HepG2 (cell line): Measurements from ENCODE around the gene RBBP6. TPM values are rescaled to one million over a fixed set of nuclear protein-coding genes. Genes with fewer than 3 reads are reported as not detected.
A peak's percentile ranks its signal among the peaks of the same experiment; 100 is the strongest.

Experiments
- ATRX ChIP-seq: sonication (generic); formaldehyde crosslinking; IDR thresholded peaks from 2 replicates; pipeline ENCODE4 v1.4.0; 2020; ENCODE audit warnings: missing genetic modification reagents, borderline replicate concordance
- BCL6 ChIP-seq: IDR thresholded peaks from 2 replicates; pipeline ENCODE4 v1.6.1; 2016; ENCODE audit warnings: missing genetic modification reagents, missing compliant biosample characterization
- CCDC6 ChIP-seq: sonication (generic); formaldehyde crosslinking; IDR thresholded peaks from 2 replicates; pipeline ENCODE4 v1.8.1; 2022; ENCODE audit warnings: mild to moderate bottlenecking, missing genetic modification reagents, moderate library complexity
- HNRNPH1 ChIP-seq: fragments of 200-400 bp; formaldehyde crosslinking; optimal IDR thresholded peaks from 2 replicates; pipeline ENCODE3; 2017; ENCODE audit warnings: mild to moderate bottlenecking, low read depth, low read length
- MIER3 ChIP-seq: IDR thresholded peaks from 2 replicates; pipeline ENCODE4 v1.6.1; 2016; ENCODE audit warnings: missing compliant biosample characterization, borderline replicate concordance
- RFXAP ChIP-seq: sonication (generic); formaldehyde crosslinking; IDR thresholded peaks from 2 replicates; pipeline ENCODE4 v1.4.0; 2020; ENCODE audit warnings: missing genetic modification reagents, borderline replicate concordance
- SMARCC2 ChIP-seq: fragments of 450-650 bp; IDR thresholded peaks from 2 replicates; pipeline ENCODE4 v1.6.1; 2017; ENCODE audit warnings: antibody characterized with exemption, mild to moderate bottlenecking
- SMC3 ChIP-seq: IDR thresholded peaks from 2 replicates; pipeline ENCODE4 v1.6.1; 2011; ENCODE audit warnings: low read length, improper control_type of control experiment
- TIGD3 ChIP-seq: sonication (generic); formaldehyde crosslinking; IDR thresholded peaks from 2 replicates; pipeline ENCODE4 v1.5.1; 2020; ENCODE audit warnings: mild to moderate bottlenecking, missing genetic modification reagents, borderline replicate concordance
- ZFP1 ChIP-seq: IDR thresholded peaks from 2 replicates; pipeline ENCODE4 v1.6.1; 2016
- ZNF17 ChIP-seq: sonication (generic); formaldehyde crosslinking; IDR thresholded peaks from 2 replicates; pipeline ENCODE4 v1.5.0; 2020; ENCODE audit warnings: mild to moderate bottlenecking, missing genetic modification reagents
- ZNF431 ChIP-seq: sonication (generic); formaldehyde crosslinking; IDR thresholded peaks from 2 replicates; pipeline ENCODE4 v1.9.0; 2022; ENCODE audit warnings: missing genetic modification reagents, low read depth, mild to moderate bottlenecking, borderline replicate concordance
- ZNF468 ChIP-seq: sonication (generic); formaldehyde crosslinking; IDR thresholded peaks from 2 replicates; pipeline ENCODE4 v1.8.0; 2022; ENCODE audit warnings: mild to moderate bottlenecking, moderate library complexity, missing genetic modification reagents
- ZNF772 ChIP-seq: sonication (generic); formaldehyde crosslinking; IDR thresholded peaks from 2 replicates; pipeline ENCODE4 v1.5.0; 2020; ENCODE audit warnings: mild to moderate bottlenecking, missing genetic modification reagents
- ZNF792 ChIP-seq: IDR thresholded peaks from 2 replicates; pipeline ENCODE4 v1.6.1; 2016
- polyA plus RNA-seq, 8 experiments: library from polyadenylated mRNA; depleted of rRNA in 3 of 8; stranded (reverse) in 7 of 8; unstranded in 1 of 8; fragments of >200 nt; fragmentation: Illumina TruSeq in 4 of 8; extraction: Trizol in 4 of 8; gene quantifications; 2 replicates each; pipeline versions ENCODE4 v1.2.1 to v1.2.3, GENCODE V29; 2011 to 2016; ENCODE audit warnings: low read depth in 4 of 8, missing spikeins in 1 of 8, mixed read lengths in 1 of 8; ENCODE audit not compliant: insufficient read depth in 1 of 8
- total RNA-seq, 5 experiments: library from RNA; depleted of rRNA; stranded (reverse); fragments of >200 nt; fragmentation: Illumina TruSeq; extraction: Trizol; gene quantifications; 2 replicates each; pipeline ENCODE4 v1.2.3, GENCODE V29; 2016; ENCODE audit warnings: low read depth in 1 of 5
- TF ChIP-seq, protein P1 (sequence below): IDR thresholded peaks from 2 replicates; pipeline ENCODE4 v1.4.0; 2020; ENCODE audit warnings: mild to moderate bottlenecking, missing genetic modification reagents
- TF ChIP-seq, protein P2 (sequence below): sonication (generic); IDR thresholded peaks from 2 replicates; pipeline ENCODE4 v1.6.1; 2016; ENCODE audit warnings: low read depth, borderline replicate concordance
- TF ChIP-seq, protein P3 (sequence below): sonication (generic); formaldehyde crosslinking; IDR thresholded peaks from 2 replicates; pipeline ENCODE4 v1.8.1; 2023; ENCODE audit warnings: mild to moderate bottlenecking, missing genetic modification reagents
- TF ChIP-seq, protein P4 (sequence below), 2 experiments: sonication (generic) in 1 of 2; formaldehyde crosslinking in 1 of 2; IDR thresholded peaks; 2 replicates each; pipeline versions ENCODE4 v1.4.0 to v1.6.1; 2016 to 2020; ENCODE audit warnings: borderline replicate concordance in 1 of 2, low read depth in 1 of 2, mild to moderate bottlenecking in 1 of 2, missing genetic modification reagents in 1 of 2

RBBP6 gene
- total and polyA plus RNA-seq, 2 of the 13 experiments (the other 11 are each of a cell fraction or from before 2014, with no cell fraction given), result 37.1 to 70.9 TPM

GRCh38 chr16:24539295-24539849 is at the start of gene RBBP6 (continued):
- TF ChIP-seq TIGD3 (CRISPR knock-in tag) (no peak), ZFP1 (CRISPR knock-in tag) (no peak), ZNF431 (CRISPR knock-in tag) (peak; percentile 34; the same call in 1 of the 2 replicates), SMC3 (no peak), SMARCC2 (no peak; the same call in 1 of the 2 replicates), HNRNPH1 (no peak), ZNF792 (CRISPR knock-in tag) (peak; percentile 87), RFXAP (no peak; the same call in 1 of the 2 replicates), ZNF772 (CRISPR knock-in tag) (peak; percentile 86), ZNF17 (CRISPR knock-in tag) (0 out of 2 replicates have a peak, but pooled peaks have one; percentile 83), MIER3 (CRISPR knock-in tag) (peak; percentile 78; the same call in 1 of the 2 replicates), ZNF468 (peak; percentile 52), ATRX (CRISPR knock-in tag) (no peak), BCL6 (CRISPR knock-in tag) (peak; percentile 65), CCDC6 (CRISPR knock-in tag) (peak; percentile 86)
- TF ChIP-seq, protein P1, sequence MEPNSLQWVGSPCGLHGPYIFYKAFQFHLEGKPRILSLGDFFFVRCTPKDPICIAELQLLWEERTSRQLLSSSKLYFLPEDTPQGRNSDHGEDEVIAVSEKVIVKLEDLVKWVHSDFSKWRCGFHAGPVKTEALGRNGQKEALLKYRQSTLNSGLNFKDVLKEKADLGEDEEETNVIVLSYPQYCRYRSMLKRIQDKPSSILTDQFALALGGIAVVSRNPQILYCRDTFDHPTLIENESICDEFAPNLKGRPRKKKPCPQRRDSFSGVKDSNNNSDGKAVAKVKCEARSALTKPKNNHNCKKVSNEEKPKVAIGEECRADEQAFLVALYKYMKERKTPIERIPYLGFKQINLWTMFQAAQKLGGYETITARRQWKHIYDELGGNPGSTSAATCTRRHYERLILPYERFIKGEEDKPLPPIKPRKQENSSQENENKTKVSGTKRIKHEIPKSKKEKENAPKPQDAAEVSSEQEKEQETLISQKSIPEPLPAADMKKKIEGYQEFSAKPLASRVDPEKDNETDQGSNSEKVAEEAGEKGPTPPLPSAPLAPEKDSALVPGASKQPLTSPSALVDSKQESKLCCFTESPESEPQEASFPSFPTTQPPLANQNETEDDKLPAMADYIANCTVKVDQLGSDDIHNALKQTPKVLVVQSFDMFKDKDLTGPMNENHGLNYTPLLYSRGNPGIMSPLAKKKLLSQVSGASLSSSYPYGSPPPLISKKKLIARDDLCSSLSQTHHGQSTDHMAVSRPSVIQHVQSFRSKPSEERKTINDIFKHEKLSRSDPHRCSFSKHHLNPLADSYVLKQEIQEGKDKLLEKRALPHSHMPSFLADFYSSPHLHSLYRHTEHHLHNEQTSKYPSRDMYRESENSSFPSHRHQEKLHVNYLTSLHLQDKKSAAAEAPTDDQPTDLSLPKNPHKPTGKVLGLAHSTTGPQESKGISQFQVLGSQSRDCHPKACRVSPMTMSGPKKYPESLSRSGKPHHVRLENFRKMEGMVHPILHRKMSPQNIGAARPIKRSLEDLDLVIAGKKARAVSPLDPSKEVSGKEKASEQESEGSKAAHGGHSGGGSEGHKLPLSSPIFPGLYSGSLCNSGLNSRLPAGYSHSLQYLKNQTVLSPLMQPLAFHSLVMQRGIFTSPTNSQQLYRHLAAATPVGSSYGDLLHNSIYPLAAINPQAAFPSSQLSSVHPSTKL (CRISPR knock-in tag), result peak; percentile 81
- TF ChIP-seq, protein P2, sequence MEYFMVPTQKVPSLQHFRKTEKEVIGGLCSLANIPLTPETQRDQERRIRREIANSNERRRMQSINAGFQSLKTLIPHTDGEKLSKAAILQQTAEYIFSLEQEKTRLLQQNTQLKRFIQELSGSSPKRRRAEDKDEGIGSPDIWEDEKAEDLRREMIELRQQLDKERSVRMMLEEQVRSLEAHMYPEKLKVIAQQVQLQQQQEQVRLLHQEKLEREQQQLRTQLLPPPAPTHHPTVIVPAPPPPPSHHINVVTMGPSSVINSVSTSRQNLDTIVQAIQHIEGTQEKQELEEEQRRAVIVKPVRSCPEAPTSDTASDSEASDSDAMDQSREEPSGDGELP, result no peak; the same call in 1 of the 2 replicates
- TF ChIP-seq, protein P3, sequence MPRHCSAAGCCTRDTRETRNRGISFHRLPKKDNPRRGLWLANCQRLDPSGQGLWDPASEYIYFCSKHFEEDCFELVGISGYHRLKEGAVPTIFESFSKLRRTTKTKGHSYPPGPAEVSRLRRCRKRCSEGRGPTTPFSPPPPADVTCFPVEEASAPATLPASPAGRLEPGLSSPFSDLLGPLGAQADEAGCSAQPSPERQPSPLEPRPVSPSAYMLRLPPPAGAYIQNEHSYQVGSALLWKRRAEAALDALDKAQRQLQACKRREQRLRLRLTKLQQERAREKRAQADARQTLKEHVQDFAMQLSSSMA, result peak; percentile 52; the same call in 1 of the 2 replicates
- TF ChIP-seq, protein P4, sequence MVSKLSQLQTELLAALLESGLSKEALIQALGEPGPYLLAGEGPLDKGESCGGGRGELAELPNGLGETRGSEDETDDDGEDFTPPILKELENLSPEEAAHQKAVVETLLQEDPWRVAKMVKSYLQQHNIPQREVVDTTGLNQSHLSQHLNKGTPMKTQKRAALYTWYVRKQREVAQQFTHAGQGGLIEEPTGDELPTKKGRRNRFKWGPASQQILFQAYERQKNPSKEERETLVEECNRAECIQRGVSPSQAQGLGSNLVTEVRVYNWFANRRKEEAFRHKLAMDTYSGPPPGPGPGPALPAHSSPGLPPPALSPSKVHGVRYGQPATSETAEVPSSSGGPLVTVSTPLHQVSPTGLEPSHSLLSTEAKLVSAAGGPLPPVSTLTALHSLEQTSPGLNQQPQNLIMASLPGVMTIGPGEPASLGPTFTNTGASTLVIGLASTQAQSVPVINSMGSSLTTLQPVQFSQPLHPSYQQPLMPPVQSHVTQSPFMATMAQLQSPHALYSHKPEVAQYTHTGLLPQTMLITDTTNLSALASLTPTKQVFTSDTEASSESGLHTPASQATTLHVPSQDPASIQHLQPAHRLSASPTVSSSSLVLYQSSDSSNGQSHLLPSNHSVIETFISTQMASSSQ (IDR thresholded peaks at IDR 0.05; ENCODE audit: low read depth), result no peak
- TF ChIP-seq, protein P4 (CRISPR knock-in tag; IDR thresholded peaks at IDR 0.05; ENCODE audit: borderline replicate concordance), result peak; percentile 65; the same call in 1 of the 2 replicates
